ENCODE data around the gene REPS1.
"Not testable (repeated sequence)": the region's sequence is repeated elsewhere in the genome, so short reads cannot be mapped to it uniquely, and the experiment has no call there.

REPS1 gene

GRCh38 chr6:138997136-138997535, 9.1 kb upstream of the REPS1 start:
- no peak for TF ChIP-seq TARDBP (IDR thresholded peaks at IDR 0.05)
- no peak for TF ChIP-seq FOXM1 (IDR thresholded peaks at IDR 0.05; ENCODE audit: borderline replicate concordance)
- TF ChIP-seq SP1 (IDR thresholded peaks at IDR 0.05), result no peak
- no peak for TF ChIP-seq FOXA1 (IDR thresholded peaks at IDR 0.05)
- TF ChIP-seq ZNF384 (IDR thresholded peaks at IDR 0.05), result no peak
- TF ChIP-seq CTBP1 (IDR thresholded peaks at IDR 0.05; ENCODE audit: borderline replicate concordance), result no peak
- TF ChIP-seq NFRKB (IDR thresholded peaks at IDR 0.05), result no peak
- no peak for TF ChIP-seq ELF4 (IDR thresholded peaks at IDR 0.05)
- TF ChIP-seq, protein P1, sequence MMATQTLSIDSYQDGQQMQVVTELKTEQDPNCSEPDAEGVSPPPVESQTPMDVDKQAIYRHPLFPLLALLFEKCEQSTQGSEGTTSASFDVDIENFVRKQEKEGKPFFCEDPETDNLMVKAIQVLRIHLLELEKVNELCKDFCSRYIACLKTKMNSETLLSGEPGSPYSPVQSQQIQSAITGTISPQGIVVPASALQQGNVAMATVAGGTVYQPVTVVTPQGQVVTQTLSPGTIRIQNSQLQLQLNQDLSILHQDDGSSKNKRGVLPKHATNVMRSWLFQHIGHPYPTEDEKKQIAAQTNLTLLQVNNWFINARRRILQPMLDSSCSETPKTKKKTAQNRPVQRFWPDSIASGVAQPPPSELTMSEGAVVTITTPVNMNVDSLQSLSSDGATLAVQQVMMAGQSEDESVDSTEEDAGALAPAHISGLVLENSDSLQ (IDR thresholded peaks at IDR 0.05), result no peak
- TF ChIP-seq BHLHE40 (IDR thresholded peaks at IDR 0.05; ENCODE audit: borderline replicate concordance), result no peak
- TF ChIP-seq HDGF (IDR thresholded peaks at IDR 0.05; ENCODE audit: borderline replicate concordance), result no peak
- no peak for DNase-seq (ENCODE audit: extremely low spot score)
- POLR2A ChIA-PET, result no interaction called here
- CTCF ChIA-PET, result no interaction called here

GRCh38 chr6:138996524-138996923, 8.5 kb upstream of the REPS1 start:
- POLR2A ChIA-PET, result no interaction called here
- no peak for DNase-seq (ENCODE audit: extremely low spot score)
- TF ChIP-seq FOXA1 (IDR thresholded peaks at IDR 0.05) (no peak), L3MBTL2 (conservative IDR thresholded peaks at IDR 0.05) (no peak), CTBP1 (IDR thresholded peaks at IDR 0.05; ENCODE audit: borderline replicate concordance) (no peak), ZNF384 (IDR thresholded peaks at IDR 0.05) (no peak), HDGF (IDR thresholded peaks at IDR 0.05; ENCODE audit: borderline replicate concordance) (no peak), ELF4 (IDR thresholded peaks at IDR 0.05) (no peak), ARNT (IDR thresholded peaks at IDR 0.05) (no peak), NFRKB (IDR thresholded peaks at IDR 0.05) (no peak), LEF1 (IDR thresholded peaks at IDR 0.05; ENCODE audit: borderline replicate concordance) (no peak), FOXK2 (IDR thresholded peaks at IDR 0.05) (no peak), FOXM1 (IDR thresholded peaks at IDR 0.05; ENCODE audit: borderline replicate concordance) (no peak), SUZ12 (IDR thresholded peaks at IDR 0.05) (no peak), BHLHE40 (IDR thresholded peaks at IDR 0.05; ENCODE audit: borderline replicate concordance) (no peak)
- TF ChIP-seq, protein P1 (IDR thresholded peaks at IDR 0.05), result no peak
- CTCF ChIA-PET, result no interaction called here

DNA sequence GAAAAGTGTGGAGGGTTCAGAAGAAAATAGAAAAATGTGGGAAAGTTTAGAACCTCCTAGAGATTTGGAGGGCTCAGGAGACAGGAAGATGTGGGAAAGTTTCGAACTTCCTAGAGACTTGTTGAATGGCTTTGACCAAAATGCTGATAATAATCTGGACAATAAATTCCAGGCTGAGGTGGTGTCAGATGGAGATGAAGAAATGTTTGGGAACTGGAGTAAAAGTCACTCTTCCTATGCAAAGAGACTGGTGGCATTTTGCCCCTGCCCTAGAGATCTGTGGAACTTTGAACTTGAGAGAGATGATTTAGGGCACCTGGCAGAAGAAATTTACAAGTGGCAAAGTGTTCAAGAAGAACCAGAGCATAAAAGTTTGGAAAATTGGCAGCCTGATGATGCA, 5.4 kb upstream of the REPS1 start:
- POLR2A ChIA-PET; DNase-seq (ENCODE audit: extremely low spot score); CTCF ChIA-PET: not testable (repeated sequence)

DNA sequence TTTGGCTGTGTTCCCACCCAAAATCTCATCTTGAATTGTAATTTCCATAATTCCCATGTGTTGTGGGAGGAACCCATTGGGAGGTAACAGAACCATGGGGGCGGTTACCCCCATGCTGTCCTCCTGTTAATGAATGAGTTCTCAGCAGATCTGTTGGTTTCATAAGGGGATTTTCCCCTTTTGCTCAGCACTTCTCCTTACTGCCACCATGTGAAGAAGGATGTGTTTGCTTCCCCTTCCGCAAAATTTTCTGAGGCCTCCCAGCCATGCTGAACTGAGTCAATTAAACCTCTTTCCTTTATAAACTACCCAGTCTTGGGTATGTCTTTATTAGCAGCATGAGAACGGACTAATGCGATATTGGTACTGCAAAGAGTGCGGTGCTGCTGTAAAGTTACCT, 4.9 kb upstream of the REPS1 start:
- DNase-seq (ENCODE audit: extremely low spot score); POLR2A ChIA-PET: not testable (repeated sequence)
- CTCF ChIA-PET, result interaction anchor here (1.4 kb wide), 1 partner anchor 11 kb away, joined by 3 read pairs; no protein-coding TSS in a partner anchor

DNA sequence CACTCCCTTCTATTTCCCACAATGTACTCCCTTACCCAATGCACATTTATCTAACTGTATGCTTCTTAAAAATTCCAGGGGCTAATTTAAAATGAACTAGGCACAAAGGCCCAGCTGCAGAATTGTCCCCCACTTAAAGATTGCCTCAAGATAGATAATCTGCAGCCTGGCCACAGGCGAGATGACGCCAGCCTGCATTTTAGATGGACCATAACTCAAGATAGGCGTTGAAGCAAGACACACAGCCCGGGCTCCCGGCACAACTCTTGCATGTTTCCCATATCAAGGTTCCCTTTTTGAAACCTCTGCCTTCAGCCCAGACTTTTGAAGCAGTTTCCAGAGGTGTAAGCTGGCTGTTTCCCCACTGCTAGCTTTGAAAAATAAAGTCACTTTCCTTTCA, 3.2 kb upstream of the REPS1 start:
- TF ChIP-seq SP1 (IDR thresholded peaks at IDR 0.05) (no peak), L3MBTL2 (conservative IDR thresholded peaks at IDR 0.05) (no peak), ZNF384 (IDR thresholded peaks at IDR 0.05) (no peak), TARDBP (IDR thresholded peaks at IDR 0.05) (no peak), NFRKB (IDR thresholded peaks at IDR 0.05) (no peak), ELF4 (IDR thresholded peaks at IDR 0.05) (no peak), FOXK2 (IDR thresholded peaks at IDR 0.05) (no peak), BHLHE40 (IDR thresholded peaks at IDR 0.05; ENCODE audit: borderline replicate concordance) (no peak), LEF1 (IDR thresholded peaks at IDR 0.05; ENCODE audit: borderline replicate concordance) (no peak), FOXM1 (IDR thresholded peaks at IDR 0.05; ENCODE audit: borderline replicate concordance) (no peak), ARNT (IDR thresholded peaks at IDR 0.05) (no peak), FOXA1 (IDR thresholded peaks at IDR 0.05) (no peak)
- TF ChIP-seq, protein P1 (IDR thresholded peaks at IDR 0.05), result no peak
- ChIA-PET POLR2A (no interaction called here), CTCF (no interaction called here)

GRCh38 chr6:138989098-138989983, 1.3 kb upstream of the REPS1 start:
- CTCF ChIA-PET, result interaction anchor here (0.8 to 1.3 kb wide), 2 partner anchors 173 to 184 kb away, joined by 3 to 4 read pairs; no protein-coding TSS in a partner anchor
- TF ChIP-seq BHLHE40 (IDR thresholded peaks at IDR 0.05; ENCODE audit: borderline replicate concordance) (no peak), ZNF384 (IDR thresholded peaks at IDR 0.05) (no peak), FOXK2 (IDR thresholded peaks at IDR 0.05) (no peak), ARNT (IDR thresholded peaks at IDR 0.05) (no peak), FOXA1 (IDR thresholded peaks at IDR 0.05) (no peak), TARDBP (IDR thresholded peaks at IDR 0.05) (no peak), CTBP1 (IDR thresholded peaks at IDR 0.05; ENCODE audit: borderline replicate concordance) (no peak), L3MBTL2 (conservative IDR thresholded peaks at IDR 0.05) (no peak), SP1 (IDR thresholded peaks at IDR 0.05) (no peak), LEF1 (IDR thresholded peaks at IDR 0.05; ENCODE audit: borderline replicate concordance) (no peak), HDGF (IDR thresholded peaks at IDR 0.05; ENCODE audit: borderline replicate concordance) (no peak), NFRKB (IDR thresholded peaks at IDR 0.05) (no peak), ELF4 (IDR thresholded peaks at IDR 0.05) (no peak)
- TF ChIP-seq, protein P1 (IDR thresholded peaks at IDR 0.05), result no peak

More for the DNA sequence above, 3.2 kb upstream of the REPS1 start:
- no peak for DNase-seq (ENCODE audit: extremely low spot score)

More at GRCh38 chr6:138989098-138989983, 1.3 kb upstream of the REPS1 start:
- POLR2A ChIA-PET, result interaction anchor here (1.0 to 1.8 kb wide), 3 partner anchors 14 to 41 kb away, joined by 3 to 6 read pairs (median 4); no protein-coding TSS in a partner anchor
- DNase-seq (ENCODE audit: extremely low spot score), result no peak

All from HEK293T (cell line).